Type B pancreatic cell (in vitro differentiated cells): Measurements from ENCODE around the gene CLDN12. TPM values are rescaled to one million over a fixed set of nuclear protein-coding genes. Genes with fewer than 3 reads are reported as not detected.

Experiments
- DNase-seq: peaks from one replicate; pipeline ENCODE4 v3.0.0; 2021; ENCODE audit warnings: mixed read lengths; ENCODE audit not compliant: unreplicated experiment; ENCODE audit errors: extremely low spot score
- H3K27ac Mint-ChIP-seq: 2 replicates; pipeline ENCODE4 v1.8.0; 2021; ENCODE audit warnings: mild to moderate bottlenecking, mixed read lengths
- H3K27me3 Mint-ChIP-seq: 2 replicates; pipeline ENCODE4 v1.8.0; 2021; ENCODE audit warnings: mixed read lengths
- H3K36me3 Mint-ChIP-seq: 2 replicates; pipeline ENCODE4 v1.8.0; 2021; ENCODE audit warnings: mixed read lengths
- H3K4me1 Mint-ChIP-seq: one replicate; pipeline ENCODE4 v1.8.0; 2021; ENCODE audit warnings: mixed read lengths; ENCODE audit not compliant: unreplicated experiment
- H3K4me3 Mint-ChIP-seq: 2 replicates; pipeline ENCODE4 v1.8.0; 2021; ENCODE audit warnings: mild to moderate bottlenecking, mixed read lengths
- H3K9me3 Mint-ChIP-seq: 2 replicates; pipeline ENCODE4 v1.8.0; 2021; ENCODE audit warnings: mixed read lengths
- CTCF ChIP-seq: fragments of 200-600 bp; sonication (generic); conservative IDR thresholded peaks from 2 replicates; pipeline ENCODE4 v1.5.0; 2021; ENCODE audit warnings: antibody characterized with exemption, mild to moderate bottlenecking
- total RNA-seq: library from RNA; stranded (reverse); gene quantifications from 2 replicates; pipeline ENCODE4 v1.2.1, GENCODE V29; 2021; ENCODE audit warnings: low replicate concordance

Gene CLDN12
- total RNA-seq, 1 donor from 2014 or later: 36.3 TPM

DNA sequence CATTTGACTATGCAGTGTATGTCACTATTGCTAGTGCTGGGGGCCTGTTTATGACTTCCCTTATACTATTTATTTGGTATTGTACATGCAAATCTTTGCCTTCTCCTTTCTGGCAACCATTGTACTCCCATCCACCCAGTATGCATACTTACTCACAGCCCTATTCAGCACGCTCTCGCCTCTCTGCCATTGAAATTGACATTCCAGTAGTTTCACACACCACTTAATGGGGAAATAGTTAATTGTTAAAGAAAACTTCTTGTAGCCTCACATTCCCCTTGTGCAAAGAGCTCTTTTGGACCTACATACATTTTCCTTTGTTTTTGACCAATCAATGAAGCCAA lies 9.9 kb downstream of the CLDN12 start:
- Mint-ChIP-seq H3K27me3 (no peaks in the 10 kb centered on the region), H3K36me3 (peaks cover 15% of the 10 kb centered on the region), H3K9me3 (no peaks in the 10 kb centered on the region), H3K4me1 (no peaks in the 10 kb centered on the region), H3K27ac (no peak overlapping the region), H3K4me3 (no peak overlapping the region)
- DNase-seq: no peak
- TF ChIP-seq CTCF: no peak

DNA sequence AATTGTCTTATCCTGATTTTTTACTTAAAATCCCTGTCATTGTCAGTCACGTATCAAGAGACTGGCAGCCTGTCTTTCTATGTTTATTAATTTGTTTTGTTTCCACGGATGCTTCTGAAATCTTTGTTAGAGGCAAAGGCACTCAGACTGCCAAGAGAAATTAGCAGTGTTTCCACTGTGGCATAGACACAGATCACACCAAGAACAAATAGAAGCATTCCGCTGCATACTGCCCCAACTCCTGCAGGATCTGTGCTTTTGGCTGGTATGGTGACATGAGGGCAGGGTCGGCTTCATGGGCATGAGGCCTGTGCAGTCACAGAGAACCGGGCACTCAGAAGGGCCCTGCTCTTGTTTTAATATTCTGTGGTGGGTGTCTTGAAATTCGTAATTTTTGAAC lies 18.4 kb downstream of the CLDN12 start:
- no peak for TF ChIP-seq CTCF
- no peaks in the 10 kb centered on the region for H3K36me3 Mint-ChIP-seq
- H3K27me3 Mint-ChIP-seq: no peaks in the 10 kb centered on the region
- DNase-seq: no peak
- no peak overlapping the region for H3K27ac Mint-ChIP-seq
- H3K4me1 Mint-ChIP-seq: no peaks in the 10 kb centered on the region
- H3K4me3 Mint-ChIP-seq: no peak overlapping the region
- H3K9me3 Mint-ChIP-seq: no peaks in the 10 kb centered on the region

DNA sequence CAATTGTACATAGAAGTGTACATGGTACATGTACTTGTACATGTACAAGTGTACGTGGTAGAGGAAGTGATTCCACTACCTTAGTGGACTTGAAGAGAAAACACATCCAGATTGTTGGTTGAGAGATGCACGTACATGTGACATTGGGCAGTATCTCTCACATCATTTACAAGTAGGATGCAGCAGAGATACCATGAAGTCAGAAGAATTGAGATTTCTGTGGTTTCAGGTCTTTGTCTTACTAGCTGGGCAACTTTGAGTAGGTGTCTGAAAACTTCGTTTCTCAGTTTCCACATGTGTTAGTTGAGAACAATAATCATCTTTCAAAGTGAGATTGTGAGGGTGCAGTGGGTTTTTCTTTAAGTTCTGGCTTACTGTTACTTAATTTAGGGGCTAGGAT lies 21.5 kb downstream of the CLDN12 start:
- no peak overlapping the region for H3K27ac Mint-ChIP-seq
- DNase-seq: no peak

DNA sequence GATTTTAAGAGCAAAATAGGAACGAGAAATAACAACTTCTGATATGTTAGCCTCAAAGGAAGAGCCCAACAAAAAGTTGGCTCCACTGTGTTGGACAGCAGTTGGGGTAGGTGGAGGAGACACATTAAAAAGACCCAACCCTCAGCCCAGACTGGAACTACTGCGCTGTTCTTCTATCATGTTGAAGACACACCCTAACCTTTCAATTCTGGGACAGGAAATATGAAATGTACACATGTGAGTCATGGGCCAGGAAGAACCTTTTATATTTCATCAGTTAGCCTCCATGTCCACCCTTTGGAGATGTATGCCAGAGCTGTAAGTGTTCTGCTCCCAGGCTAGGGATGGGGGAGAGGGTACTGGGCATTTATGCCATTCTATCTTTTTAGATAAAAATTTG lies 22.1 kb downstream of the CLDN12 start:
- H3K9me3 Mint-ChIP-seq: no peaks in the 10 kb centered on the region
- no peak for DNase-seq
- H3K4me3 Mint-ChIP-seq: no peak overlapping the region
- no peak overlapping the region for H3K27ac Mint-ChIP-seq
- TF ChIP-seq CTCF: no peak
- H3K36me3 Mint-ChIP-seq: no peaks in the 10 kb centered on the region
- H3K4me1 Mint-ChIP-seq: peaks cover 1% of the 10 kb centered on the region
- H3K27me3 Mint-ChIP-seq: no peaks in the 10 kb centered on the region

More for the DNA sequence above, 21.5 kb downstream of the CLDN12 start:
- Mint-ChIP-seq H3K4me3 (no peak overlapping the region), H3K9me3 (no peaks in the 10 kb centered on the region), H3K27me3 (no peaks in the 10 kb centered on the region), H3K4me1 (no peaks in the 10 kb centered on the region), H3K36me3 (no peaks in the 10 kb centered on the region)
- TF ChIP-seq CTCF: no peak

- no peak for TF ChIP-seq CTCF
- H3K4me1 Mint-ChIP-seq: peaks cover 10% of the 10 kb centered on the region
- DNase-seq: no peak
- H3K36me3 Mint-ChIP-seq: peaks cover 3% of the 10 kb centered on the region
- H3K27me3 Mint-ChIP-seq: no peaks in the 10 kb centered on the region
- H3K27ac Mint-ChIP-seq: no peak overlapping the region
- H3K9me3 Mint-ChIP-seq: no peaks in the 10 kb centered on the region
- no peak overlapping the region for H3K4me3 Mint-ChIP-seq
Measured at GRCh38 chr7:90430614-90431460, 27.6 kb downstream of the CLDN12 start.
